T-cell (primary cell): Measurements from ENCODE around the gene ZNF165. TPM values are rescaled to one million over a fixed set of nuclear protein-coding genes. Genes with fewer than 3 reads are reported as not detected.

Experiments
- ATAC-seq, 4 experiments: fragments of 200-7000 bp in 3 of 4; fragments of 150-1000 bp in 1 of 4; cut with Tn5 transposase; replicated peaks in 1 of 4; 1 replicate in 3 of 4; 2 replicates in 1 of 4; pipeline ENCODE4 v1.10.0; 2021; ENCODE audit warnings: moderate library complexity in 3 of 4, mild to moderate bottlenecking in 2 of 4, moderate number of reproducible peaks in 1 of 4
- CTCF ChIA-PET, 2 donors: fragments of 300-600 bp; sonication (Branson Sonifier 250); formaldehyde crosslinking; loops; one replicate each; lab custom pipeline; 2022; ENCODE audit warnings: antibody characterized with exemption in 2 of 2; lab: Charles Lee
- POLR2A ChIA-PET, 2 donors: fragments of 300-600 bp; sonication (Branson Sonifier 250); formaldehyde crosslinking; loops; one replicate each; lab custom pipeline; 2022; ENCODE audit warnings: antibody characterized with exemption in 2 of 2; lab: Charles Lee
- DNase-seq, 35 experiments: peaks; one replicate each; pipeline versions ENCODE4 v3.0.0 to v3.0.0-alpha.2; 2013 to 2023
- H3K27ac ChIP-seq: one replicate; pipeline ENCODE4 v1.5.1; 2013; ENCODE audit warnings: low read length
- H3K27me3 ChIP-seq, 2 experiments: replicated peaks in 1 of 2; 1 replicate in 1 of 2; 2 replicates in 1 of 2; pipeline versions ENCODE4 v1.6.1 to v1.7.0; 2013; ENCODE audit warnings: low read length in 1 of 2, mixed read lengths in 1 of 2; ENCODE audit not compliant: control insufficient read depth in 2 of 2, insufficient read depth in 2 of 2; ENCODE audit errors: extremely low read depth in 1 of 2
- H3K36me3 ChIP-seq, 2 donors: 1 replicate in 1 of 2; 2 replicates in 1 of 2; pipeline versions ENCODE4 v1.6.1 to v1.7.0; 2013; ENCODE audit warnings: low read length in 1 of 2; ENCODE audit not compliant: control insufficient read depth in 2 of 2, insufficient read depth in 1 of 2; ENCODE audit errors: extremely low read depth in 1 of 2
- H3K4me1 ChIP-seq, 2 experiments: 1 replicate in 1 of 2; 2 replicates in 1 of 2; pipeline versions ENCODE4 v1.6.1 to v1.7.0; 2013; ENCODE audit warnings: low read length in 2 of 2, mixed read lengths in 1 of 2; ENCODE audit not compliant: insufficient read depth in 2 of 2, control insufficient read depth in 1 of 2; ENCODE audit errors: extremely low read depth in 1 of 2
- H3K4me3 ChIP-seq, 2 donors: 1 replicate in 1 of 2; 2 replicates in 1 of 2; pipeline versions ENCODE4 v1.5.1 to v1.7.0; 2013; ENCODE audit warnings: mild to moderate bottlenecking in 2 of 2, low read length in 1 of 2, moderate library complexity in 1 of 2; ENCODE audit not compliant: control insufficient read depth in 1 of 2; ENCODE audit errors: extremely low read depth in 1 of 2
- H3K9me3 ChIP-seq: 2 replicates; pipeline ENCODE4 v1.7.0; 2013
- H3K27ac Mint-ChIP-seq, 2 donors: one replicate each; pipeline ENCODE4 v1.8.0; 2020 to 2021; ENCODE audit warnings: mild to moderate bottlenecking in 2 of 2, mixed read lengths in 2 of 2
- H3K27me3 Mint-ChIP-seq, 2 donors: one replicate each; pipeline ENCODE4 v1.8.0; 2021 to 2022; ENCODE audit warnings: mixed read lengths in 2 of 2
- H3K36me3 Mint-ChIP-seq: one replicate; pipeline ENCODE4 v1.8.0; 2021; ENCODE audit warnings: mixed read lengths
- H3K4me1 Mint-ChIP-seq, 3 donors: one replicate each; pipeline ENCODE4 v1.8.0; 2020 to 2022; ENCODE audit warnings: mixed read lengths in 3 of 3, mild to moderate bottlenecking in 1 of 3
- H3K4me3 Mint-ChIP-seq, 3 donors: one replicate each; pipeline ENCODE4 v1.8.0; 2020 to 2022; ENCODE audit warnings: mild to moderate bottlenecking in 3 of 3, mixed read lengths in 3 of 3, moderate library complexity in 3 of 3
- H3K9me3 Mint-ChIP-seq, 3 donors: one replicate each; pipeline ENCODE4 v1.8.0; 2020 to 2022; ENCODE audit warnings: mixed read lengths in 3 of 3
- WGBS: methylation state at CpG from one replicate; pipeline ENCODE4 v1.1.5; 2013; ENCODE audit warnings: missing lambda C conversion rate; ENCODE audit not compliant: insufficient coverage; 5-methylcytosine and 5-hydroxymethylcytosine counted together
- total RNA-seq, 35 experiments: library from RNA in 6 of 35; stranded (reverse) in 6 of 35; fragments of 120-200 nt in 1 of 35; gene quantifications; one replicate each; pipeline versions ENCODE4 v1.2.1 to v1.2.4 and lab custom pipeline; 2013 to 2026

Gene ZNF165
- total RNA-seq, 5 donors from 2014 or later (not counting 1 experiment from before 2014, with no cell fraction given), result 0.79 to 7.2 (median 1.4) TPM

- Mint-ChIP-seq H3K4me1 (peaks cover 22 to 35% (median 25%) of the 10 kb centered on the region in 3 donors), H3K27me3 (peaks cover 0 to 2% of the 10 kb centered on the region in 2 donors), H3K9me3 (peaks cover 0 to 4% (median 0%) of the 10 kb centered on the region in 3 donors), H3K36me3 (peaks cover 5% of the 10 kb centered on the region), H3K4me3 (peak overlapping the region in 1 of 3 donors; percentile 29), H3K27ac (no peak overlapping the region)
- Histone ChIP-seq H3K4me3 (no peak overlapping the region), H3K27me3 (no peaks in the 10 kb centered on the region), H3K9me3 (no peaks in the 10 kb centered on the region), H3K36me3 (no peaks in the 10 kb centered on the region), H3K27ac (no peak overlapping the region), H3K4me1 (peaks cover 2 to 16% of the 10 kb centered on the region in 2 experiments)
- POLR2A ChIA-PET, result interaction anchor here in 1 of 2 donors (0.7 kb wide), 1 partner anchor 63 kb away, joined by 3 read pairs; no protein-coding TSS in a partner anchor
- DNase-seq, result no peak
- CTCF ChIA-PET, result no interaction called here
- no peak for ATAC-seq
Observed at GRCh38 chr6:28078050-28078449, 2.3 kb upstream of the ZNF165 start.

- Histone ChIP-seq H3K9me3 (no peaks in the 10 kb centered on the region), H3K4me1 (peaks cover 2 to 16% of the 10 kb centered on the region in 2 experiments), H3K4me3 (no peak overlapping the region), H3K27me3 (no peaks in the 10 kb centered on the region), H3K27ac (no peak overlapping the region), H3K36me3 (no peaks in the 10 kb centered on the region)
- ATAC-seq (no peak), DNase-seq (no peak)
- H3K36me3 Mint-ChIP-seq, result peaks cover 13% of the 10 kb centered on the region
- peak overlapping the region; percentile 29 to 97 (median 84) for H3K4me3 Mint-ChIP-seq
- ChIA-PET CTCF (no interaction called here), POLR2A (no interaction called here)
- WGBS, result 80% methylated on average over 1 of the region's 6 CpGs
- peaks cover 22 to 41% (median 25%) of the 10 kb centered on the region in 3 donors for H3K4me1 Mint-ChIP-seq
- peaks cover 0 to 4% (median 0%) of the 10 kb centered on the region in 3 donors for H3K9me3 Mint-ChIP-seq
- no peak overlapping the region for H3K27ac Mint-ChIP-seq
- no peaks in the 10 kb centered on the region for H3K27me3 Mint-ChIP-seq
Observed at GRCh38 chr6:28078836-28079235, 1.5 kb upstream of the ZNF165 start.

- CTCF ChIA-PET, result no interaction called here
- Mint-ChIP-seq H3K27me3 (no peaks in the 10 kb centered on the region), H3K9me3 (peaks cover 0 to 4% (median 0%) of the 10 kb centered on the region in 3 donors), H3K4me1 (peaks cover 22 to 41% (median 25%) of the 10 kb centered on the region in 3 donors), H3K4me3 (peak overlapping the region; percentile 84 to 98 (median 97)), H3K36me3 (peaks cover 22% of the 10 kb centered on the region), H3K27ac (peak overlapping the region; percentile 90 to 98)
- Histone ChIP-seq H3K27ac (peak overlapping the region; percentile 86), H3K27me3 (no peaks in the 10 kb centered on the region), H3K4me1 (peaks cover 2 to 16% of the 10 kb centered on the region in 2 experiments), H3K36me3 (no peaks in the 10 kb centered on the region), H3K4me3 (peak overlapping the region; percentile 80 to 98), H3K9me3 (no peaks in the 10 kb centered on the region)
- POLR2A ChIA-PET, result interaction anchor here in 1 of 2 donors (0.7 kb wide), 1 partner anchor 638 kb away, joined by 9 read pairs; no protein-coding TSS in a partner anchor
- ATAC-seq (peak; percentile 82 to 86 (median 84)), DNase-seq (peak; percentile 72 to 96 (median 89))
- under 1% methylated on average over 37 of the region's 46 CpGs for WGBS
Observed at GRCh38 chr6:28080631-28081485, 490 bp downstream of the ZNF165 start.

GRCh38 chr6:28081486-28081751 lies 1.1 kb downstream of the ZNF165 start:
- Histone ChIP-seq H3K9me3 (no peaks in the 10 kb centered on the region), H3K36me3 (no peaks in the 10 kb centered on the region), H3K27me3 (no peaks in the 10 kb centered on the region), H3K4me3 (peak overlapping the region; percentile 80 to 98), H3K27ac (peak overlapping the region; percentile 86), H3K4me1 (peaks cover 2 to 16% of the 10 kb centered on the region in 2 experiments)
- CTCF ChIA-PET, result no interaction called here
- Mint-ChIP-seq H3K4me3 (peak overlapping the region; percentile 84 to 98 (median 97)), H3K27me3 (no peaks in the 10 kb centered on the region), H3K36me3 (peaks cover 27% of the 10 kb centered on the region), H3K9me3 (peaks cover 0 to 4% (median 0%) of the 10 kb centered on the region in 3 donors), H3K27ac (peak overlapping the region; percentile 90 to 98), H3K4me1 (peaks cover 22 to 41% (median 25%) of the 10 kb centered on the region in 3 donors)
- DNase-seq (peak in 26 of 35 experiments; percentile 3 to 79 (median 29)), ATAC-seq (peak in 3 of 4 experiments; percentile 26 to 65 (median 35))
- WGBS, result 0% methylated on average over 3 of the region's 4 CpGs
- POLR2A ChIA-PET, result no interaction called here

GRCh38 chr6:28082939-28083338 lies 2.6 kb downstream of the ZNF165 start:
- Histone ChIP-seq H3K36me3 (no peaks in the 10 kb centered on the region), H3K27me3 (no peaks in the 10 kb centered on the region), H3K4me3 (no peak overlapping the region), H3K4me1 (peaks cover 2 to 16% of the 10 kb centered on the region in 2 experiments), H3K9me3 (no peaks in the 10 kb centered on the region), H3K27ac (no peak overlapping the region)
- Mint-ChIP-seq H3K27me3 (no peaks in the 10 kb centered on the region), H3K9me3 (peaks cover 4 to 6% (median 5%) of the 10 kb centered on the region in 3 donors), H3K27ac (no peak overlapping the region), H3K4me3 (peak overlapping the region in 1 of 3 donors; percentile 14), H3K4me1 (peaks cover 22 to 41% (median 25%) of the 10 kb centered on the region in 3 donors), H3K36me3 (peaks cover 37% of the 10 kb centered on the region)
- ATAC-seq (no peak), DNase-seq (no peak)
- ChIA-PET CTCF (no interaction called here), POLR2A (no interaction called here)

GRCh38 chr6:28089054-28089453 lies 8.7 kb downstream of the ZNF165 start:
- H3K9me3 Mint-ChIP-seq, result peaks cover 11 to 33% (median 29%) of the 10 kb centered on the region in 3 donors
- no peak for DNase-seq
- peaks cover 0 to 2% of the 10 kb centered on the region in 2 donors for H3K36me3 ChIP-seq
- peaks cover 0 to 6% of the 10 kb centered on the region in 2 experiments for H3K27me3 ChIP-seq
- peaks cover 55% of the 10 kb centered on the region for H3K36me3 Mint-ChIP-seq
- no CpG with 5 or more reads among the region's 5 CpGs for WGBS
- POLR2A ChIA-PET, result no interaction called here
- no peak for ATAC-seq
- CTCF ChIA-PET, result no interaction called here
- H3K27me3 Mint-ChIP-seq, result peaks cover 0 to 3% of the 10 kb centered on the region in 2 donors
- no peak overlapping the region for H3K27ac ChIP-seq
- H3K9me3 ChIP-seq, result peaks cover 12% of the 10 kb centered on the region
- no peak overlapping the region for H3K27ac Mint-ChIP-seq
- H3K4me1 ChIP-seq, result peaks cover 0 to 5% of the 10 kb centered on the region in 2 experiments
- H3K4me3 Mint-ChIP-seq, result no peak overlapping the region
- H3K4me3 ChIP-seq, result no peak overlapping the region
- peaks cover 0 to 3% (median 0%) of the 10 kb centered on the region in 3 donors for H3K4me1 Mint-ChIP-seq
